ENCODE results near the gene PRDM16.

PRDM16 gene

GRCh38 chr1:3316340-3316943 lies 247.4 kb downstream of the PRDM16 start:
- DNase-seq, result peak; percentile 3

GRCh38 chr1:3317456-3317855 lies 248.5 kb downstream of the PRDM16 start:
- no peak for DNase-seq

GRCh38 chr1:3318329-3318728 lies 249.3 kb downstream of the PRDM16 start:
- DNase-seq, result no peak

GRCh38 chr1:3319874-3320245 lies 250.9 kb downstream of the PRDM16 start:
- peak; percentile 6 for DNase-seq

- no peak for DNase-seq
Measured at GRCh38 chr1:3320246-3321152, 251.5 kb downstream of the PRDM16 start.

GRCh38 chr1:3321559-3322449 lies 252.8 kb downstream of the PRDM16 start:
- DNase-seq, result no peak

- no peak for DNase-seq
Measured at GRCh38 chr1:3322450-3323020, 253.5 kb downstream of the PRDM16 start.

GRCh38 chr1:3323021-3323795 lies 254.2 kb downstream of the PRDM16 start:
- DNase-seq, result no peak

GRCh38 chr1:3323796-3324703 lies 255.0 kb downstream of the PRDM16 start:
- no peak for DNase-seq

GRCh38 chr1:3324704-3325535 lies 255.9 kb downstream of the PRDM16 start:
- no peak for DNase-seq

- DNase-seq, result no peak
Measured at GRCh38 chr1:3326516-3327388, 257.7 kb downstream of the PRDM16 start.

- DNase-seq, result no peak
Measured at GRCh38 chr1:3327389-3327702, 258.3 kb downstream of the PRDM16 start.

- DNase-seq, result no peak
Measured at GRCh38 chr1:3327936-3328590, 259.1 kb downstream of the PRDM16 start.

GRCh38 chr1:3329640-3330281 lies 260.8 kb downstream of the PRDM16 start:
- no peak for DNase-seq

- DNase-seq, result no peak
Measured at GRCh38 chr1:3330771-3331245, 261.8 kb downstream of the PRDM16 start.

- no peak for DNase-seq
Measured at GRCh38 chr1:3331564-3331963, 262.6 kb downstream of the PRDM16 start.

- no peak for DNase-seq
Measured at GRCh38 chr1:3332043-3332442, 263.0 kb downstream of the PRDM16 start.

GRCh38 chr1:3332662-3333061 lies 263.7 kb downstream of the PRDM16 start:
- no peak for DNase-seq
